Stomach (tissue), 9 donors: ENCODE measurements around the gene CLIC5. TPM values are rescaled to one million over a fixed set of nuclear protein-coding genes. Genes with fewer than 3 reads are reported as not detected.
A peak's percentile ranks its signal among the peaks of the same experiment; 100 is the strongest.

Experiments used
- DNase-seq, 2 donors: peaks; one replicate each; pipeline versions ENCODE4 v3.0.0 to v3.0.0-alpha.2; 2013 to 2019
- H3K27ac ChIP-seq, 5 donors: fragments of 200-600 bp in 4 of 5; sonication (generic) in 4 of 5; one replicate each; pipeline ENCODE4 v1.5.1; 2013 to 2019; ENCODE audit warnings: mild to moderate bottlenecking in 1 of 5, moderate library complexity in 1 of 5
- H3K27me3 ChIP-seq, 3 donors: fragments of 200-600 bp; sonication (generic); one replicate each; pipeline ENCODE4 v1.5.1; 2017 to 2019; ENCODE audit warnings: mixed run types in 1 of 3
- H3K36me3 ChIP-seq, 4 donors: fragments of 200-600 bp; sonication (generic); 1 replicate in 3 of 4; 2 replicates in 1 of 4; pipeline ENCODE4 v1.5.1; 2016 to 2019
- H3K4me1 ChIP-seq, 4 donors: fragments of 200-600 bp; sonication (generic); one replicate each; pipeline ENCODE4 v1.5.1; 2016 to 2019
- H3K4me3 ChIP-seq, 4 donors: fragments of 200-600 bp; sonication (generic) in 3 of 4; one replicate each; pipeline ENCODE4 v1.5.1; 2016 to 2019; ENCODE audit warnings: mild to moderate bottlenecking in 1 of 4
- H3K9me3 ChIP-seq, 4 donors: fragments of 200-600 bp; sonication (generic); one replicate each; pipeline ENCODE4 v1.5.1; 2016 to 2019
- EP300 ChIP-seq: sonication (generic); formaldehyde crosslinking; IDR thresholded peaks from one replicate; pipeline ENCODE4 v1.6.1; 2017; ENCODE audit warnings: antibody characterized with exemption
- POLR2A ChIP-seq, 4 donors: fragments of 450-650 bp; IDR thresholded peaks; one replicate each; pipeline ENCODE4 v1.6.1; 2016; ENCODE audit warnings: antibody characterized with exemption in 4 of 4, control low read depth in 2 of 4, mild to moderate bottlenecking in 1 of 4, moderate library complexity in 1 of 4
- POLR2AphosphoS5 ChIP-seq, 3 donors: sonication (generic); formaldehyde crosslinking; IDR thresholded peaks; one replicate each; pipeline ENCODE4 v1.6.1; 2016; ENCODE audit warnings: antibody characterized with exemption in 3 of 3
- WGBS, 5 donors: extraction: QIAGEN DNeasy Blood & Tissue Kit in 3 of 5; methylation state at CpG; one replicate each; pipeline versions ENCODE4 v1.1.5 to v1.1.7; 2013 to 2018; 5-methylcytosine and 5-hydroxymethylcytosine counted together
- intact Hi-C: fragments of 100-400 bp; cut with DNase I; formaldehyde crosslinking; loops from one replicate; pipeline ENCODE4 v1.15.1; 2023; ENCODE audit warnings: low total_unique reads
- polyA plus RNA-seq, 3 donors: library from polyadenylated mRNA; stranded (reverse); fragments of 200-250 nt; gene quantifications; one replicate each; pipeline ENCODE4 v1.2.3, GENCODE V29; 2013
- total RNA-seq, 5 donors: library from RNA; depleted of rRNA; stranded (reverse); fragments of >200 nt; gene quantifications; one replicate each; pipeline versions ENCODE4 v1.1.0 to v1.2.3, GENCODE V29; 2014 to 2016
- TF ChIP-seq, protein P1 (sequence below), 7 experiments: fragments of 450-650 bp in 4 of 7; fragments of 200-600 bp in 3 of 7; sonication (generic) in 3 of 7; IDR thresholded peaks; one replicate each; pipeline ENCODE4 v1.5.1; 2016 to 2019; ENCODE audit warnings: antibody characterized with exemption in 7 of 7, control low read depth in 2 of 7, mild to moderate bottlenecking in 1 of 7
- donor health status: healthy with polysubstance abuse.
- donor health status: Bipolar disorder and iron deficiency.
- donor health status: healthy.

Gene CLIC5
- total and polyA plus RNA-seq, 8 donors, result 0.19 to 30.4 (median 2.0) TPM; not detected in 1

DNA sequence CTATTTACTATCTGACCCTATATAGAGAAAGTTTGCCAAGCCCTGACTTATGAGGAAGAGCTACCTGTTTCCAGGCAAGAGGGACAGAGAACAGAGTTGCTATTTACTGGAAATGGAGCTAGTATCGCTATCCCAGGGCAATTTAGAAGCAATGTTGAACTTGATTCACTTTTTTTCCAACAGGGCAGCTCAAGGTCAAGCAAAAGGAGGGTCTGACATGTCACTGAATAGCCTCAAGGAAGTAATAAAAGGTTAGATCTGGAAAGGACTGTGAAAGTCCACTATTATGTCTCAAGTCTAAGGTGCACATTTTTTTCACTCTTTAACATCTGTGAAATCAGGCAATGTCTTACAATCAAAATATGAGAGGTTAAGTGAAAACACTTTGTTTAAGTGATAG, 84.4 kb downstream of the CLIC5 start:
- Histone ChIP-seq H3K9me3 (no peaks in the 10 kb centered on the region), H3K27ac (no peak overlapping the region), H3K36me3 (no peaks in the 10 kb centered on the region), H3K27me3 (no peaks in the 10 kb centered on the region), H3K4me3 (no peak overlapping the region), H3K4me1 (peaks cover 0 to 8% (median 3%) of the 10 kb centered on the region in 4 donors)
- no peak for TF ChIP-seq EP300
- TF ChIP-seq POLR2A (IDR thresholded peaks at IDR 0.05), result no peak
- TF ChIP-seq, protein P1, sequence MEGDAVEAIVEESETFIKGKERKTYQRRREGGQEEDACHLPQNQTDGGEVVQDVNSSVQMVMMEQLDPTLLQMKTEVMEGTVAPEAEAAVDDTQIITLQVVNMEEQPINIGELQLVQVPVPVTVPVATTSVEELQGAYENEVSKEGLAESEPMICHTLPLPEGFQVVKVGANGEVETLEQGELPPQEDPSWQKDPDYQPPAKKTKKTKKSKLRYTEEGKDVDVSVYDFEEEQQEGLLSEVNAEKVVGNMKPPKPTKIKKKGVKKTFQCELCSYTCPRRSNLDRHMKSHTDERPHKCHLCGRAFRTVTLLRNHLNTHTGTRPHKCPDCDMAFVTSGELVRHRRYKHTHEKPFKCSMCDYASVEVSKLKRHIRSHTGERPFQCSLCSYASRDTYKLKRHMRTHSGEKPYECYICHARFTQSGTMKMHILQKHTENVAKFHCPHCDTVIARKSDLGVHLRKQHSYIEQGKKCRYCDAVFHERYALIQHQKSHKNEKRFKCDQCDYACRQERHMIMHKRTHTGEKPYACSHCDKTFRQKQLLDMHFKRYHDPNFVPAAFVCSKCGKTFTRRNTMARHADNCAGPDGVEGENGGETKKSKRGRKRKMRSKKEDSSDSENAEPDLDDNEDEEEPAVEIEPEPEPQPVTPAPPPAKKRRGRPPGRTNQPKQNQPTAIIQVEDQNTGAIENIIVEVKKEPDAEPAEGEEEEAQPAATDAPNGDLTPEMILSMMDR (IDR thresholded peaks at IDR 0.05), result no peak
- TF ChIP-seq POLR2AphosphoS5 (IDR thresholded peaks at IDR 0.05), result no peak
- DNase-seq, result no peak
- WGBS, 5 donors, result 81 to 100% (median 94%) methylated on average over 1 of the region's 1 CpG
- intact Hi-C loops, result loop anchor here (10.0 kb wide), 1 partner anchor 1456 kb away; no protein-coding TSS in a partner anchor

DNA sequence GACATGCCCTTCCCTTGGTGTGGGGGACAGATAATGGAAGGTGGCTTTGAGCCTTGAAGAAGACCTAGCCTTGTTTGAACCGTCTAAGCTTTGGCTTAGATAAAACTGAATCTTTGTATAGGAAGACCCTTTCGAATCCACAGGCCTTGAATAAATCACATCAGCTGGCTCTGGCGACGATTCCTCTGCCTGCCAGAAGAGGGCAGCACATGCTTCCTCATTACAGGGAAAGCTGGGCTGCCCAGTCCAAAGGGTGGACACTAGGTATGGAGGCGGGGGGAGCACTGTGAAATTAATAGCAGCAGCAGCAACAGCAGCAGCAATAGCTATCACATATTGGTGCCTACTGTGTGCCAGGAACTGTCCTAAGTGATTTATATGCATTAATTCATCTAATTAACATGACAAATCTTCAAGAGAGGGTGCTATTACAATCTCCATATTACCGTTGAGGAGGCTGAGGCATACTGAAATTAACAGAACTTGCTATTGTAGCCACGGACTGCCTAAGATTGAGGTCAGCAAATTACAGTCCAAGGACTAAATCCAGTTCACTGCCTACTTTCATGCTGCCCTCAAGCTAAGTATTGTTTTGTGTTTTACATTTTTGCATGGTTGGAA, 85.1 kb downstream of the CLIC5 start:
- intact Hi-C loops, result loop anchor here (10.0 kb wide), 1 partner anchor 1456 kb away; no protein-coding TSS in a partner anchor
- no peak overlapping the region for H3K27ac ChIP-seq
- H3K4me3 ChIP-seq, result no peak overlapping the region
- TF ChIP-seq POLR2A (IDR thresholded peaks at IDR 0.05) (no peak), EP300 (no peak), POLR2AphosphoS5 (IDR thresholded peaks at IDR 0.05) (peak in 1 of 3 donors; percentile 10)
- TF ChIP-seq, protein P1 (IDR thresholded peaks at IDR 0.05), result peak in 5 of 7 experiments; percentile 80 to 99 (median 92)
- H3K4me1 ChIP-seq, result peaks cover 0 to 8% (median 3%) of the 10 kb centered on the region in 4 donors
- H3K9me3 ChIP-seq, result no peaks in the 10 kb centered on the region
- peak; percentile 71 to 84 for DNase-seq
- WGBS, 5 donors, result 13 to 19% (median 19%) methylated on average over 7 of the region's 7 CpGs
- H3K27me3 ChIP-seq, result peaks cover 0 to 2% (median 0%) of the 10 kb centered on the region in 3 donors
- H3K36me3 ChIP-seq, result no peaks in the 10 kb centered on the region

DNA sequence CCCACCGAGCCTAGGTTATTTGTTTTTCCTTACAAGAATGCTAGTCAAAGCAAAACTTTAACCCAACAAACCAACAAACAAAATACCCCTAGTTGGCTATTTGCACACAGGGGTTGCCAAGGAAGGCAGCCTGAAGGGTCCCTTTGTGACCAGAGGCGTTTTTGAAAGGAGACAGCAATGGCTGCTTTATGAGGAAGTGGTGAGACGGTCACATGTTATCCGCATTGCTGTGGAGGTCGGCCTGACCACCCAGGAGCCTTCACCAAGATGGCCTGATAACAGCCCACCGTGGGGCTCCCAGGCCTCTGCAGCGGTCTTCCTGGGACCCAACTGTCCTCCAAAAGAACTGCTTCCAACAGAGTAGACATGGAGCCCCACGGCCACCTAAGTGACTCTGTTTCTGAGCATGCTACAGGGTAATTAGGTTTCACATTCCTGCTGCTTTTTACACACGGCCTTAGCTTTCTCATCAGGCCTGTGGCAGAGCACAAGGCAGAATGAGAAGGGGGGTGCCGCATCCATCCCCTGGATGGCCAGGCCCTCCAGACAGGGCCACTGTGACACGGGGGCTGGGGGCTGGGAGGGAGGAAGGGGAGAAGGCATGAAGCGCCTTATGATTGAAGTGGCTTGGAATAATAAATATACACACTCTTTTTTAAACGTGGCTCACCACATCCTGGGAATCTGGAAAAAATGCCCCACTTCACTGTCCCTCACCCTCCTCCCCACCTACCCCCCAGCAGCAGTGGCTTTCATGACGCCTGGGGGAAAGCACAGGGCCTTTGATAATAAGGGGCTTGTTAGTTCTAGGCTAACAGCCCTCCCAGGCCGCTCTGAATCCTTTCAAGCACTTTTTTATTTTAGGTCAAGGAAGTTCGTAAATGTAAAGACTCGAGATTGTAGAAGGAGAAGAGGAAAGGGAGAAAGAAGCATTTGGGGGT, 86.0 kb downstream of the CLIC5 start:
- Histone ChIP-seq H3K4me1 (peaks cover 0 to 8% (median 3%) of the 10 kb centered on the region in 4 donors), H3K27ac (no peak overlapping the region), H3K36me3 (no peaks in the 10 kb centered on the region), H3K9me3 (no peaks in the 10 kb centered on the region), H3K27me3 (peaks cover 0 to 3% (median 0%) of the 10 kb centered on the region in 3 donors), H3K4me3 (no peak overlapping the region)
- DNase-seq, result no peak
- intact Hi-C loops, result loop anchor here (10.0 kb wide), 1 partner anchor 1455 kb away; no protein-coding TSS in a partner anchor
- TF ChIP-seq, protein P1 (IDR thresholded peaks at IDR 0.05), result no peak
- TF ChIP-seq EP300 (no peak), POLR2AphosphoS5 (IDR thresholded peaks at IDR 0.05) (no peak), POLR2A (IDR thresholded peaks at IDR 0.05) (no peak)
- 62 to 73% (median 67%) methylated on average over 17 of the region's 17 CpGs for WGBS, 5 donors

DNA sequence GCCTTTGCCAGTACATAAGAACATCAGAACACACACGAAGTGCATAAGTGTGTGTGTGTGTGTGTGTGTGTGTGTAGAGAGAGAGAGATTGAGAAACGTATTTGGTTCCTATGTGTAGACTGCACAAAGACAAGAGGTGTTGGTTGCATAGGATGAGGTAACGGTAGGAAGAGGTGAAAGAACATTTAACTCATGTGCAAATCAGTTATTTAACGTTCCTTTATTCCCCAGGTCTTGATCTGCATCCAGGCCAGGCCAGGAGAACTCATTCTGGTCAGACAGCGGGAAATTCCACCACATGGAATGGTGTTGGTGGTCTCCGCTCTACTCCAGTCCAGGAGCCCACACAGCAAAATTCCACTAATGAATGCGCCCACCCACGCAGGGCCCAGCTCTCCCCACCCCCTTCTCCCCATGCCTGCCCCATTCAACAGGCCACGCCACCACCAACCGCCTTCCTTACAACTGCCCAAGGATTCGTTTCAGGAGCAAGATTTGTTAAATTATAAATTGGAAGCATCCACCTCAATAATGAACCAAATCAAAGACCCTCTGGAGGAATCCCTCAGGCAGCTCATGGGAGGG, 86.8 kb downstream of the CLIC5 start:
- Histone ChIP-seq H3K36me3 (no peaks in the 10 kb centered on the region), H3K4me3 (no peak overlapping the region), H3K27me3 (peaks cover 0 to 3% (median 0%) of the 10 kb centered on the region in 3 donors), H3K4me1 (peaks cover 0 to 8% (median 3%) of the 10 kb centered on the region in 4 donors), H3K27ac (no peak overlapping the region), H3K9me3 (no peaks in the 10 kb centered on the region)
- intact Hi-C loops, result no loop called here
- no peak for DNase-seq
- TF ChIP-seq POLR2A (IDR thresholded peaks at IDR 0.05), result no peak
- no peak for TF ChIP-seq POLR2AphosphoS5 (IDR thresholded peaks at IDR 0.05)
- TF ChIP-seq, protein P1 (IDR thresholded peaks at IDR 0.05), result no peak
- no peak for TF ChIP-seq EP300
- WGBS, 5 donors, result 84 to 92% (median 86%) methylated on average over 11 of the region's 11 CpGs
